NCI-H1105 (cell line): Measurements from ENCODE around the gene RARRES2.
A peak's percentile ranks its signal among the peaks of the same experiment; 100 is the strongest.

Experiments used
- DNase-seq: peaks from one replicate; lab custom pipeline; 2025; lab: John Stamatoyannopoulos, UW

The RARRES2 gene

GRCh38 chr7:150336746-150337145 is 4.7 kb downstream of the RARRES2 start:
- no peak for DNase-seq

GRCh38 chr7:150335774-150336112 is 5.7 kb downstream of the RARRES2 start:
- no peak for DNase-seq

GRCh38 chr7:150335108-150335773 is 6.2 kb downstream of the RARRES2 start:
- no peak for DNase-seq

- DNase-seq = no peak
Observed at GRCh38 chr7:150334108-150334507, 7.3 kb downstream of the RARRES2 start.

DNA sequence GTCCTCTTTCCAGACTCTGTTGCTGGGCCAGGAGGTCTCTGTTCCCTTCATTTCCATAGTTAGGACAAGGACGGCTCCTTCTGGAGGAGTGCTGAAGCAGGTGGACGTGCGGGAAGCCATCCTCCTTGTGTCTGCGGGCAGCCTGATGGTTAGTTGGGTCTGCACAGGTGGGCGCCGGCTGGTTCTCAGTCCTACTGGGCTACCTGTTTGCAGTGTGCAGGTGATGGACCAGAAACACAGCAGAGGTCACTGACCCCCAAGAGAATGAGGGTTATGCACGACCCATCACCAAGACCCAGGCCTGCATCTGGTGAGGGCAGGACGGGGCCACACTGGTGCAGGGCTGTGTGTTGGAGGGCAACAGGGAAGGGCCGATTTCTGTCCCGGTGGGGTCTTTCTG is 7.8 kb downstream of the RARRES2 start:
- DNase-seq = no peak

DNA sequence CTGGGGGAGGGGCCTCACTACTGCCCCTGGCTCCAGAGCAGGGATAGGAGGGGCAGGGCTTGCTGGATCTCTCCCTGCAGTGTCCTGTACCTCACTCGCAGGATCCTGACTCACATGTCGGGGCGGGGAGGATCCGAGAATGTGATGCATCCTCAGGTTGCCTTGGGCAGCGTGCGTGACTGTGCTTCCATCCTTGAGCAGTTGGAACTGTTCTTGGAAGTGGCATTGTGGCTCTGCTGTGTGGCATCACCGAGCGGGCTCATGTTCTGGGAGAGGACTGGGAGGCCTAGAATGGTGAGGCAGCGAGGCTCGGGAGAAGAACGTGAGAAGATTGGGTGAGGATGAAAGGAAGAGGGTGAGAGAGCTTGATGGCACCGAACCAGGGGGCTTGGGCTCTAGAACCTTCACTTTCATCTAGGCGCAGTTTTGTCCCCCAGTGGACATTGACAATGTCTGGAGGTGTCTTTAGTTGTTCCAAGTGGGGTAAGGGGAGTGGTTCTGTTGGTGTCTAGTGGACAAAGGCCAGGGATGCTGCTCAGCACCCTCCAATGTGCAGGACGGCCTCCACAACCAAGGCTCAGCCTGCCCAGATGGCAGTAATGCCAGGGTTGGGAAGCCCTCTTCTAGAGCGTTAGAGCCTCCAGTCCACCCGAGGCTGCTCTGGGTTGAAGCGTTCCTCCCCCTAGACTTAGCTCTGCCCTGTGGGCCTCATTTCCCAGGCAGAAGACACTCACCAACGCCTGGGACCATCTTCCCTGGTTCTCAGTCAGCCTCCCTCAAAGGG is 8.4 kb downstream of the RARRES2 start:
- DNase-seq = no peak

DNA sequence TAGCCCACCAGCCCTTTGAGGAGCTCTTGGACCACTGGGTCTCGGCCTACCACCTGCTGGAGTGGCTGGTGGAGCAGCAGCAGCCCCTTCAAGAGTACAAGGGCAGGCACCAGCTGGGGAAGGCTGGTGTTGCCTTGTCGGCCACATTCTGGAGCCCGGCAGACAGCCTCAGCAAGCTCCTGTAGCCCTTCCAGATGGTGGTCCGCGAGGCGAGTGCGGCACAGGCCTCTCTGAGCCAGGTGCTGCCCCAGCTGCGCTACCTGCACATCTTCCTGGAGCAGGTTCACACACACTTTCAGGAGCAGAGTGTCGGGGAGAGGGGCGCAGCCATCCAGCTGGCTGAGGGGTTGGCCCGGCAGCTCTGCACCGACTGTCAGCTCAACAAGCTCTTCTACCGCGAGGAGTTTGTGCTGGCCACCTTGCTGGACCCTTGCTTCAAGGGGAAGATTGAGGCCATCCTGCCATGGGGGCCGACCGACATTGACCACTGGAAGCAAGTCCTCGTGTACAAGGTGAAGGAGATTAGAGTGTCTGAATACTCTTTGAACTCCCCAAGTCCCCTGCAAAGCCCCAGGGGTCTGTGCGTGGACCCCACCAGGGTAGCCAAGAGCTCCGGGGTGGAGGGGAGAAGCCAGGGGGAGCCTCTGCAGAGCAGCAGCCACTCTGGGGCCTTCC is 11.1 kb downstream of the RARRES2 start:
- DNase-seq = no peak

DNA sequence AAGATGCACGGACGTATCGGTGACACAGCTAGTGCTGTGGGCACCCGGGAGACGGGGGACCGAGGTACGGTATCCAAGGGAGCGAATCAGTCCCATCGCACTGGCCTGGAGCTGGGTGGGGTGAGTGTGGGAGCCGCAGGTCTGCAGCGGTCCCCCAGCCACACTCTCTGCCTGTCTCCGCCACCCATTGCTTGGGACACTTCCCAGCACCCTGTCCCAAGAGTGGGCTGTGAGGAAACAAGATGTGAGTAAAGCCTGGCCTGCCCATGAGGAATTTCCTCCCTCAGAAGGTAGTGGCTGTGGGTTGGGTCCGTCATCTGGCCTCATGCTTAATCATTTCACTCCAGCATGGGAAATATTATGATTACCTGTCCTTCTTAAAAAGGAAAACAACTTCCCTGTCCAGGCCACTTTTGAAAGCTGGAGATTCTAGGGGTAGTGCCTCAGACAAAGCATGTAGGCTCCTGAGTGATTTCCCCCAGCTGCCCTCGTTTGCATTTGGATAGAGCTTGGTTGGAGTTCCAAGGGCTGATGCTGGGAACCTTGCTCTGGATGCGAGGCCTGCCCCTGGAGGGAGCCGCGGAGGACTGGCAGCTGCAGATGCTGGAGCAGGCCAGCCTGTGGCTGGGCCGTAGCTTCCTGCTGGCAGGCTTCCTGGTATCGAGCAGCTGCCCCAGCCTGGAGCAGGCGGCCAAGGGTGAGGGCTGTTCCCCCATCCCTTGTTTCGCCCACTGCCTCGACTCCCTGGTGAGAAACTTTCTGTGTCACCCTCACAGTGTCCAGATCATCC is 11.9 kb downstream of the RARRES2 start:
- no peak for DNase-seq

DNA sequence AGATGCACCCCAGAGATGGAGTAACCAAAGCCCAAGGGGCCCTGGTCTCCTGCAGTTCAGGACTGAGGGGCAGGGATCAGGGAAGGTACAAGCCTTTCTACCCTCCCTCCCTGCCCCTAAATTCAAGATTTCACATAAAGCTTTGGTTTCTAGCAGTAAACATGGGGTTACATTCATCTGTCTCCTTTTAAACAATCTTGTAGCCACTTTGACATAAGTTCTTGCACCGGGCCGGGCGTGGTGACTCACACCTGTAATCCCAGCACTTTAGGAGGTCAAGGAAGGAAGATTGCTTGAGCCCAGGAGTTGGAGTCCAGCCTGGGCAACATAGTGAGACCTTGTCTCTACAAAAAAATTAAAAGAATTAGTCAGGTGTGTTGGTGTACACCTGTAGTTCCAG is 14.1 kb downstream of the RARRES2 start:
- no peak for DNase-seq

DNA sequence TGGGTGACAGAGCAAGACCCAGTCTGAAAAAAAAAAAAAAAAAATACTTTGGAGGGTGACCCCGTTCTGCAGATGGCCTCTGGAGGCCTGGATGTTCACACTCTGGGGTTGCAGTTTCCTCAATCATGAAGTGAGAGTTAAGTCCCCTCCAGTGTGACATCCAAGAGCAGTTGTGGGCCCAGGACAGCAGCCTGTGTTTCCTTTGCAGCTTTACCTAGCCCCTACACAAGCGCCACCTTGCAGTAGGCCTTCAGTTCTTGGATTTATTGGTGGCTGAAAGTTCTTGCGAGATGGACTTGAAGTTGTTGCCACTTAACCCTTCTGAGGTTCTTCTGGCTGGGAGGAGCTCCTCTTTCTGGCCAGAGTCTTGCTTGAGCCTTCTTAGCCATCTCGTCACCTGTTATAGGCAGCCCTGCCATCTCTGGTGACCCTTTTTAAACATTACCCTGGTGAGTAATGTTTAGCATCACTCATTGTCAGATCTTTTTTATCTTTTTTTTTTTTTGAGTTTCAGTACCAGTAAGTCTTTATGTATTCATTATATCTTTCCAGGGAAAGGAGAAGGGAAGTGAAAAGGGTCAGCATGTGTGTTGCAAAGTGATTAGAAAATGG is 14.7 kb downstream of the RARRES2 start:
- no peak for DNase-seq

GRCh38 chr7:150325901-150326300 is 15.5 kb downstream of the RARRES2 start:
- DNase-seq = no peak

DNA sequence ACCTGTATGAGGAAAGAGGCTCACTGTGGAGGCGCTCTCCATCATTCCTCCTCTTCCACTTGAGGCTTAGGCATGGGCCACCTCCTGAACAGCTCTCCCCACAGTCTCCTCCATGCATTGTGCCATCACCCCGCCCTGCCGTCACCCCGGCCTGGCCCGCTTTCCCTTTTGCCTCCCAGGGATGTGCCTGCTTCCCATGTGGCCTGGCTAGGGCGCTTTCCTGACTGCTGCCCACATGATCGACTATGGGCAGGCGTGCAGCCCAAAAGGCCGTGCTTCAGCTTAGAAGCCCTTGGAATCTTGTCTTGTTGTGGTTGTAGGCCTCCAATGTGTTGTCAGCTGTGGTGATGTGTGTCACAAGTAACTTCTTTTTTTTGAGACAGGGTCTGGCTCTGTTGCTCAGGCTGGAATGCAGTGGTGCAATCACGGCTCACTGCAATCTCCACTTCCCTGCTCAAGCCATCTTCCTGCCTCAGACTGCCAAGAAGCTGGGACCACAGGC is 16.3 kb downstream of the RARRES2 start:
- DNase-seq = no peak

GRCh38 chr7:150324373-150324961 is 17.0 kb downstream of the RARRES2 start:
- no peak for DNase-seq

DNA sequence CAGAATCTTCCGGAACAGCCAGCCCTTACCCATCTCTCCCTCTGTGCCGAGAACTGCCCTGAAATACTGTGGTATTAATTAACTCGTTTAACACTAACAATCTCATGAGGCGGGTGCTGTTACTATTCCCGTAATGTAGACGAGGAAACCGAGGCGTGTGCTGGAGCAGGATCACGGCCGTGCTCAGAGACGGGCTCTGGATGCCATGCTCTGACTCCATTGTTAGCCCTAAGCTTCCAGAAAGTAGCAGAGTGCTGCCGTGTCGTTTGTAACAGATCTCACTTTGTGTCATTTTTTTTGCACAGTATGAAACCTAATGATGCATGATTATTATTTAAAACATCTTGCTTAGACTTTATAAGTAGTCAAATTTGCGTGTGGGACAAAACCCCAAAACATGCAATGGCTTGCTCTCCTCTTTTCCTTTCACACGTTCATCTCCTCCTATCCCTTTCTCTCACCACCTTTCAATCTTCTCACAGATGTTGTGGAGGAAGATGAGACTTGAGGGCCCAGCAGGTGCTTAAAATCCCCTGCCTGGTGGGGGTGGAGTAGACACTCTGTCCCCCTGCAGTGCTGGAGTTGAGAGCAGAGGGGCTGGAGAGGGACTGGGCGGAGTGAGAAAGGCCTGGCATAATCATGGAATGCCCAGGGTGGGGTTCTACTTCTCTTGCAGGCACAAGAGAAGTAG is 17.6 kb downstream of the RARRES2 start:
- no peak for DNase-seq

DNA sequence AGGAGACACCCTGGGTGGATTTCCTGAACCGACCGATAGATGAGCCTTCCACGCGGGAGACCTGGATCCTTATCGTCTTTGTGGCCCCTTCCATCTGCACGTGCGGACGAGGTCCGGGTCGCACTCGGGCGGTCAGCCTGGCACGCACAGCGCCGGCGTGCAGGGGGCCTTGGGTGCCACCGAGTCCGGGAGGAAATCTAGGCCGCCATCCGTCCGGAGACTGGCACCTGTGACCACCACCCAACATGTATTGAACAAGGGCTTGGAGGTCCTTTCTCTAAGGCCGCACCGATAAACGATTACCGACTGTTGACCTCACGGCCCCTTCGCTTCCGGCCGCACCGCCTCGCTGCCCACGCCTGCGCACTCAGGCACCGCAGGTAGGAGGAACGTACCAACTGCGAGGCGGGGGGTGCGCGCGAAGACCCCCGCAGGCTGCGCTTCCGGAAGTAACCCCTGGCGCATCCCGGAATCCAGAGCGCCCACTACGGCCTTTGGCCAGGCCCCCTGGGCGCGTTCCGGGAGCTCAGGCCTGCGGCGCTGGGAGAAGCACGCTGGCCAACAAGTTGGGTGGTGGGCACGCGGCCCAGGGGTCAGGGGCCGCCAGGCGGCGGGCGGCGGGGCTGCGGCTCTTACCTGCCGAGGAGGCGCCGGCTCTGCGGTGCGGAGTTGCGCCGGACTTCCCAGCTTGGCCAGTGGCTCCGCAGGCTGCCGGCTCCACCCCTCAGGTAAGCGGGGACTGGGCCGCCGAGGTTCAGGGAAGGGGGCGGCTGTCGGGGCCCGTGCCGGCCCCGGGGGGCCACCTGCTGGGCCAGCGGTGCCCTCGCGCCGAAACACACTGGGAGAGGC is 18.4 kb downstream of the RARRES2 start, which contains the start of the genes ACTR3C and LRRC61:
Gene ACTR3C, minus strand, starts transcription at position 713 of the 849 bp plus-strand sequence. CDS start 28,249 bp downstream, outside the sequence.
Gene LRRC61, plus strand, starts transcription at position 523 of the 849 bp plus-strand sequence. CDS start 13,507 bp downstream, outside the sequence.
- DNase-seq = peak; percentile 78

- no peak for DNase-seq
Observed at GRCh38 chr7:150322114-150322832, 19.2 kb downstream of the RARRES2 start.

GRCh38 chr7:150321788-150322113 is 19.7 kb downstream of the RARRES2 start:
- no peak for DNase-seq

DNA sequence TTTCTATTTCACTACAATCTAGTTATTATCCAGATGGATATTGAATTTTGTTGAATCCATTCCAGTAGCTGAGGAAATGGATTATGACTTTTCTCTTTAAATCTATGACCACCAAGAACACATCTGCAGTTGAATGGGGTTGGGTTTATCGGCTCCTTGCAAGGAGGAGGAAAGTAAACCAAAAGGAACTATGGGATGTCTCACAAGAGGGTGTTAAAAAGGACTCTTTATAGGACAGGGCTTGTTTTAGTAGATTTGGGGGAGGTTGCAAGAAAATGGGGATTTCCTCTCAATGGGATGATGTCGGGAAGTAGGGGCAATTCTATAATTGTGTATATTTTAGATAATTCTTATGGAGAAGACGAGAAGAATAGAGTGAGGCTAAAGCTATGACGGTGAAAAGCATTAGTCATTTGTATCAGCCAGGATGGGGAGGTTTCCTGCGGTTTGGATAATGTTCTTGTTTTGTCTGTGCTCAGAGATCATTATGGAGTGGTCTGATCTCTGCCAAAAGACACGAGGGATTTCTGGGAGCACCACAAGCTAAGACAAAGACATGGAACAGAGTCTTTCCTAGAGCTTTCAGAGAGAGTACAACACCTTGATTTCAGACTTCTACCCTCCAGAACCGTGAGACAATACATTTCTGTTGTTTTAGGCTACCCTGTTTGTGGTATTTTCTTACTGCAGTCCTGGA is 23.5 kb downstream of the RARRES2 start:
- DNase-seq = no peak
